Caco-2 (cell line): ENCODE measurements around the gene MACO1. TPM values are rescaled to one million over a fixed set of nuclear protein-coding genes. Genes with fewer than 3 reads are reported as not detected.

Experiments
- BruUV-seq: library from RNA; stranded (reverse); fragments of 400-500 nt; replicated peaks from 2 replicates; lab custom pipeline; 2021; lab: Mats Ljungman, UMichigan
- CTCF ChIA-PET: fragments of 300-600 bp; sonication (Branson Sonifier 250); formaldehyde crosslinking; loops from one replicate; lab custom pipeline; 2022; ENCODE audit warnings: antibody characterized with exemption; lab: Charles Lee
- POLR2A ChIA-PET: fragments of 300-600 bp; sonication (Branson Sonifier 250); formaldehyde crosslinking; loops from one replicate; lab custom pipeline; 2022; ENCODE audit warnings: antibody characterized with exemption; lab: Charles Lee
- DNase-seq, 2 experiments: peaks; one replicate each; pipeline versions ENCODE4 v3.0.0 to v3.0.0-alpha.2; 2020 to 2022
- H3K27me3 ChIP-seq: replicated peaks from 2 replicates; pipeline ENCODE4 v1.6.0; 2011; ENCODE audit warnings: low read length; ENCODE audit not compliant: control insufficient read depth, insufficient read depth
- H3K36me3 ChIP-seq: 2 replicates; pipeline ENCODE4 v1.5.1; 2011; ENCODE audit warnings: low read length; ENCODE audit not compliant: control insufficient read depth, insufficient read depth
- H3K4me1 ChIP-seq: fragments of 250-450 bp; sonication (Bioruptor Pico); 2 replicates; pipeline ENCODE4 v1.5.1; 2020; ENCODE audit warnings: mild to moderate bottlenecking
- H3K4me3 ChIP-seq: 2 replicates; pipeline ENCODE4 v1.5.1; 2011; ENCODE audit warnings: low read depth, mild to moderate bottlenecking, control low read depth, low read length
- H3K9me3 ChIP-seq: fragments of 250-450 bp; sonication (Bioruptor Pico); 2 replicates; pipeline ENCODE4 v1.5.1; 2020; ENCODE audit warnings: mild to moderate bottlenecking, moderate library complexity
- H3K27ac Mint-ChIP-seq: one replicate; pipeline ENCODE4 v1.8.0; 2022; ENCODE audit warnings: mixed read lengths; ENCODE audit not compliant: unreplicated experiment
- H3K27me3 Mint-ChIP-seq: one replicate; pipeline ENCODE4 v1.8.0; 2022; ENCODE audit warnings: mixed read lengths; ENCODE audit not compliant: insufficient read depth, unreplicated experiment
- H3K36me3 Mint-ChIP-seq: one replicate; pipeline ENCODE4 v1.8.0; 2022; ENCODE audit warnings: mild to moderate bottlenecking, mixed read lengths; ENCODE audit not compliant: insufficient read depth, unreplicated experiment
- H3K4me1 Mint-ChIP-seq: one replicate; pipeline ENCODE4 v1.8.0; 2022; ENCODE audit warnings: low read depth, mixed read lengths; ENCODE audit not compliant: unreplicated experiment
- H3K4me3 Mint-ChIP-seq: one replicate; pipeline ENCODE4 v1.8.0; 2022; ENCODE audit warnings: mild to moderate bottlenecking, moderate library complexity, mixed read lengths; ENCODE audit not compliant: unreplicated experiment
- H3K9me3 Mint-ChIP-seq: one replicate; pipeline ENCODE4 v1.8.0; 2022; ENCODE audit warnings: mixed read lengths; ENCODE audit not compliant: unreplicated experiment
- CTCF ChIP-seq, 2 experiments: fragments of 200-600 bp in 1 of 2; IDR thresholded peaks; 1 replicate in 1 of 2; 2 replicates in 1 of 2; pipeline versions ENCODE4 v1.5.1 to v1.8.0; 2011 to 2022; ENCODE audit warnings: antibody characterized with exemption in 1 of 2, control low read depth in 1 of 2, inconsistent platforms in 1 of 2, low read depth in 1 of 2, low read length in 1 of 2, mild to moderate bottlenecking in 1 of 2, moderate library complexity in 1 of 2; ENCODE audit not compliant: insufficient read depth in 1 of 2, severe bottlenecking in 1 of 2, unreplicated experiment in 1 of 2
- intact Hi-C: fragments of 100-400 bp; cut with micrococcal nuclease; formaldehyde crosslinking; loops from one replicate; pipeline ENCODE4 v1.10.0; 2022; ENCODE audit not compliant: unreplicated experiment
- total RNA-seq: library from RNA; stranded (reverse); gene quantifications from 2 replicates; pipeline ENCODE4 v1.2.3, GENCODE V29; 2022

MACO1 gene
- total RNA-seq, 1 experiment from 2014 or later = 16.8 TPM

GRCh38 chr1:25451908-25452307 lies 21.2 kb downstream of the MACO1 start:
- no peaks in the 10 kb centered on the region for H3K27me3 Mint-ChIP-seq
- Histone ChIP-seq H3K36me3 (no peaks in the 10 kb centered on the region), H3K4me1 (no peaks in the 10 kb centered on the region), H3K9me3 (no peaks in the 10 kb centered on the region), H3K4me3 (no peak overlapping the region), H3K27me3 (no peaks in the 10 kb centered on the region)
- intact Hi-C loops = no loop called here
- no peaks in the 10 kb centered on the region for H3K4me1 Mint-ChIP-seq
- ChIA-PET POLR2A (no interaction called here), CTCF (no interaction called here)
- peaks cover 10% of the 10 kb centered on the region for H3K36me3 Mint-ChIP-seq
- H3K27ac Mint-ChIP-seq = no peak overlapping the region
- H3K9me3 Mint-ChIP-seq = no peaks in the 10 kb centered on the region
- TF ChIP-seq CTCF (IDR thresholded peaks at IDR 0.05; ENCODE audit: insufficient read depth in 1 of 2, low read depth in 1 of 2, low read length in 1 of 2, severe bottlenecking in 1 of 2, unreplicated experiment in 1 of 2) = no peak
- no TSS peak for BruUV-seq
- no peak for DNase-seq
- no peak overlapping the region for H3K4me3 Mint-ChIP-seq

DNA sequence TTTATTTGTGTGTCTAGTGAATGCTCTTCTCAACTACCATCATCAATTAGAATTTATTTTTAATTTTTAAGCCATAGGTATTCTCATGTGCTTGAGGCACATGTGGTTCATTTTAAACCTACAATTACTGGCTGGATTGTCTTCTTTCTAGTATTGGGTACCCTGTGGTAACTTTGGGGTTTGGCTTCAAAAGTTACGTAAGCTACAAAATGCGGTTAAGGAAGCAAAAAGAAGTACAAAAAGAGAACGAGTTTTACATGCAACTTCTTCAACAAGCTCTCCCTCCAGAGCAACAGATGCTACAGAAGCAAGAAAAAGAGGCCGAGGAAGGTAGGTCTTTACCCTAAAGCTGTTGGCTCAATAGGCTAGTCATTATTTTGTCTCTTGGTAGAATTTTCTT lies 25.8 kb downstream of the MACO1 start:
- DNase-seq = no peak
- H3K36me3 Mint-ChIP-seq = peaks cover 17% of the 10 kb centered on the region
- Histone ChIP-seq H3K9me3 (no peaks in the 10 kb centered on the region), H3K36me3 (no peaks in the 10 kb centered on the region), H3K27me3 (no peaks in the 10 kb centered on the region), H3K4me1 (no peaks in the 10 kb centered on the region), H3K4me3 (no peak overlapping the region)
- no peaks in the 10 kb centered on the region for H3K27me3 Mint-ChIP-seq
- H3K4me1 Mint-ChIP-seq = no peaks in the 10 kb centered on the region
- intact Hi-C loops = no loop called here
- no peak overlapping the region for H3K27ac Mint-ChIP-seq
- CTCF ChIA-PET = no interaction called here
- TF ChIP-seq CTCF (IDR thresholded peaks at IDR 0.05; ENCODE audit: insufficient read depth in 1 of 2, low read depth in 1 of 2, low read length in 1 of 2, severe bottlenecking in 1 of 2, unreplicated experiment in 1 of 2) = no peak
- H3K4me3 Mint-ChIP-seq = no peak overlapping the region
- POLR2A ChIA-PET = no interaction called here
- no peaks in the 10 kb centered on the region for H3K9me3 Mint-ChIP-seq
- no TSS peak for BruUV-seq

- TF ChIP-seq CTCF (IDR thresholded peaks at IDR 0.05; ENCODE audit: insufficient read depth in 1 of 2, low read depth in 1 of 2, low read length in 1 of 2, severe bottlenecking in 1 of 2, unreplicated experiment in 1 of 2) = no peak
- DNase-seq = no peak
- BruUV-seq = no TSS peak
- Mint-ChIP-seq H3K4me3 (no peak overlapping the region), H3K9me3 (no peaks in the 10 kb centered on the region), H3K27ac (no peak overlapping the region), H3K36me3 (peaks cover 17% of the 10 kb centered on the region), H3K27me3 (no peaks in the 10 kb centered on the region), H3K4me1 (no peaks in the 10 kb centered on the region)
- Histone ChIP-seq H3K4me1 (no peaks in the 10 kb centered on the region), H3K4me3 (no peak overlapping the region), H3K27me3 (no peaks in the 10 kb centered on the region), H3K36me3 (no peaks in the 10 kb centered on the region), H3K9me3 (no peaks in the 10 kb centered on the region)
- intact Hi-C loops = no loop called here
- CTCF ChIA-PET = no interaction called here
- POLR2A ChIA-PET = no interaction called here
These were observed 28.0 kb downstream of the MACO1 start for GRCh38 chr1:25458541-25459298.
